Measurements from ENCODE around the gene PAQR7. TPM values are rescaled to one million over a fixed set of nuclear protein-coding genes. Genes with fewer than 3 reads are reported as not detected.

Gene PAQR7
- 7.3 TPM for total RNA-seq

DNA sequence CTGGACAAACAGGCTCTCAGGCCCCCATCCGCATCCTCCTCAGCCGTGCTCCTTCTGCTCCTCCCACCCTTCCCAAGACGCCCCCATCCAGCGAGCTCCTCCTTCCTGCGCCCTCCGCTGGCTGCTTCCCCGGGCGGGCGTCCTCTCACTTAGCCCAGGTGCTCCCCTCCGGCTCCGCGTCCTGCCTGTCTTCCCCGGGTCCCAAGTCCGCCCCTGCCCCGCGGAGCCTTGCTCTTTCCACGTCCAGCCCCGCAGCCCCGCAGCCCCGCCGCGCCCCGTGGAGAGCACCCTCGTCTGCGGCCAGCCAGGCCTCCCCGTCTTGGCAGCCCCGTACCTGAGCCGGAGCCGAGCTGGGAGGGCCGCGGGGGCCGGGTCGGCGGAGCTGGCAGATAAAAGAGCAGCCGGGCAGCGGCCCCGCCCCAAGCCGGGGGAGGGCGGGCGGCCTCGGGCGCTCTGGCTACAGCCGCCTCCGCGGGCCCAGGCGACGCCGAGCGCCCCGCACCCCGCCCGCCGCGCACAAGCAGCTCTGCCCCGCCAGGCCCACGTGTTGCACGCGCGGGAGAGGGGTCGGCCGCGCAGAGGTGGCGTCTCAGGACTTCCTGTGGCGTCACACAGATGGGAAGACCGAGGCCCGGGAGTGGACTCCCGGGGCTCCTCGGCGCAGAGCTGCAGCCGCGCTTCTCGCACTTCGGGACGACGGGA, at the start of gene PAQR7:
Gene PAQR7 (minus strand): TSS at position 555 of the 702 bp plus-strand sequence. CDS start 11,869 bp downstream, outside the sequence.
- H3K9me3 ChIP-seq (ENCODE audit: control insufficient read depth in 3 of 3, low read length in 3 of 3): no peaks in the 10 kb centered on the region
- peaks cover 13 to 24% (median 22%) of the 10 kb centered on the region in 3 donors for H3K4me1 ChIP-seq (ENCODE audit: control insufficient read depth in 3 of 3, insufficient read depth in 3 of 3, low read length in 3 of 3)
- peak within 1 kb of the TSS; percentile 59 to 80 (median 65) for H3K9ac ChIP-seq (ENCODE audit: low read depth in 1 of 3, low read length in 3 of 3)
- no peaks in the 10 kb centered on the region for H3K36me3 ChIP-seq (ENCODE audit: control insufficient read depth in 3 of 3, insufficient read depth in 3 of 3, low read length in 3 of 3)
- peak within 1 kb of the TSS; percentile 67 to 75 (median 72) for H3K4me3 ChIP-seq (ENCODE audit: low read length in 3 of 3)
- H3K27me3 ChIP-seq (ENCODE audit: control insufficient read depth in 3 of 3, insufficient read depth in 3 of 3, low read length in 3 of 3): no peaks in the 10 kb centered on the region
- peak within 1 kb of the TSS; percentile 30 for H3K27ac ChIP-seq (ENCODE audit: low read depth, low read length)

- peaks cover 13 to 17% (median 16%) of the 10 kb centered on the region in 3 donors for H3K4me1 ChIP-seq (ENCODE audit: control insufficient read depth in 3 of 3, insufficient read depth in 3 of 3, low read length in 3 of 3)
- no peaks in the 10 kb centered on the region for H3K9me3 ChIP-seq (ENCODE audit: control insufficient read depth in 3 of 3, low read length in 3 of 3)
- no peaks in the 10 kb centered on the region for H3K36me3 ChIP-seq (ENCODE audit: control insufficient read depth in 3 of 3, insufficient read depth in 3 of 3, low read length in 3 of 3)
- no peak overlapping the region for H3K27ac ChIP-seq (ENCODE audit: low read depth, low read length)
- peaks cover 0 to 25% (median 17%) of the 10 kb centered on the region in 3 donors for H3K27me3 ChIP-seq (ENCODE audit: control insufficient read depth in 3 of 3, insufficient read depth in 3 of 3, low read length in 3 of 3)
- no peak overlapping the region for H3K9ac ChIP-seq (ENCODE audit: low read depth in 1 of 3, low read length in 3 of 3)
- no peak overlapping the region for H3K4me3 ChIP-seq (ENCODE audit: low read length in 3 of 3)
Observed at GRCh38 chr1:25924454-25924853, 48.9 kb upstream of the PAQR7 start.

GRCh38 chr1:25922971-25923552, 47.6 kb upstream of the PAQR7 start:
- Histone ChIP-seq H3K4me3 (ENCODE audit: low read length in 3 of 3) (peak overlapping the region; percentile 68 to 87 (median 76)), H3K4me1 (ENCODE audit: control insufficient read depth in 3 of 3, insufficient read depth in 3 of 3, low read length in 3 of 3) (peaks cover 13 to 17% (median 16%) of the 10 kb centered on the region in 3 donors), H3K9me3 (ENCODE audit: control insufficient read depth in 3 of 3, low read length in 3 of 3) (no peaks in the 10 kb centered on the region), H3K27ac (ENCODE audit: low read depth, low read length) (peak overlapping the region; percentile 27), H3K9ac (ENCODE audit: low read depth in 1 of 3, low read length in 3 of 3) (peak overlapping the region; percentile 36 to 69 (median 63)), H3K36me3 (ENCODE audit: control insufficient read depth in 3 of 3, insufficient read depth in 3 of 3, low read length in 3 of 3) (no peaks in the 10 kb centered on the region), H3K27me3 (ENCODE audit: control insufficient read depth in 3 of 3, insufficient read depth in 3 of 3, low read length in 3 of 3) (peaks cover 0 to 21% (median 17%) of the 10 kb centered on the region in 3 donors)

DNA sequence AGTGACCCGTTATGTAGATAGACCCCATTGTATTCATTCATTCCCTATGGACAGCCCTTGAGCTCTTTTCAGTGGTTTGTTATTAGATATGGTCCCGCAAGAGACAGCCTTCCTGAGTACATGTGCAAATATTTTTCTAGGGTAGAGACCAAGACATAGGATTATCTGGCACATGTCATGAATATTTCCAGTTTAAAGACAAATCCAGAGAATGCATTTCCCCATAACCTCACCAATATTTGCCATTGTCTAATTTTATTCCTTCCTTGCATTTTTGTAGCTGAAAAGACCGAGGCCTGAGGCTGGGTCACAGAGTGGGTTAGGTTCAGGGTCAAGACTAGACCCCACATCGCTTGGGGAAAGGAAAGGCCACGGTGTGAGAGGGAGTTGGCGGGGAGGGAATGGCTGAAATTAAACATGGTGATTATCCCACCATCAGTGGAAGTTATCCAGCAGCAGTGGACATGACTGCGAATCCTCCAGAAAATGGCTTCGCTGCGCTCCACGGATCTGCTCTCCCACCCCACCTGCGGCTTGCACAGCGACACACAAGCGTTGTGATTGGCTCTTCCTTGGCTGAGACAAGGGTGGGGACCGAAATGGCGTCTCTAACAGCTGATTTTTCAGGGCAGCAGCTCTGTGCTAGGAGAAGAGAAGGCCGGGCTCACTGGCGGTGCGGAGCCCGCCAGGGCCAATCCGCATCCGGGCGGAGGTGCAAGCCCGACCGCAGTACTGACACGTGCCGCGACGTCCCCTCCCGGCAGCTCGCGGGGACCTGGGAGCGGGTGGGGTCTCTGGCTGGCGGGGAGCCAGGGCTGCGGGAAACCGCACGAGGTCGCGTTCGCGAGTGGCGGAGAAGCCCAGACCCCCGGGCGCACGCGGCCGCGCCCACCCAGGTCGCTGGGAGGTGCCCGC, 46.8 kb upstream of the PAQR7 start:
- peak overlapping the region; percentile 68 to 87 (median 76) for H3K4me3 ChIP-seq (ENCODE audit: low read length in 3 of 3)
- peaks cover 13 to 17% (median 16%) of the 10 kb centered on the region in 3 donors for H3K4me1 ChIP-seq (ENCODE audit: control insufficient read depth in 3 of 3, insufficient read depth in 3 of 3, low read length in 3 of 3)
- H3K36me3 ChIP-seq (ENCODE audit: control insufficient read depth in 3 of 3, insufficient read depth in 3 of 3, low read length in 3 of 3): no peaks in the 10 kb centered on the region
- H3K9ac ChIP-seq (ENCODE audit: low read depth in 1 of 3, low read length in 3 of 3): peak overlapping the region; percentile 36 to 69 (median 63)
- H3K9me3 ChIP-seq (ENCODE audit: control insufficient read depth in 3 of 3, low read length in 3 of 3): no peaks in the 10 kb centered on the region
- H3K27me3 ChIP-seq (ENCODE audit: control insufficient read depth in 3 of 3, insufficient read depth in 3 of 3, low read length in 3 of 3): peaks cover 0 to 21% (median 17%) of the 10 kb centered on the region in 3 donors
- peak overlapping the region; percentile 27 for H3K27ac ChIP-seq (ENCODE audit: low read depth, low read length)

GRCh38 chr1:25918615-25919014, 43.1 kb upstream of the PAQR7 start:
- no peaks in the 10 kb centered on the region for H3K9me3 ChIP-seq (ENCODE audit: control insufficient read depth in 3 of 3, low read length in 3 of 3)
- peaks cover 13 to 16% (median 14%) of the 10 kb centered on the region in 3 donors for H3K4me1 ChIP-seq (ENCODE audit: control insufficient read depth in 3 of 3, insufficient read depth in 3 of 3, low read length in 3 of 3)
- H3K27ac ChIP-seq (ENCODE audit: low read depth, low read length): no peak overlapping the region
- peaks cover 0 to 12% (median 11%) of the 10 kb centered on the region in 3 donors for H3K27me3 ChIP-seq (ENCODE audit: control insufficient read depth in 3 of 3, insufficient read depth in 3 of 3, low read length in 3 of 3)
- no peak overlapping the region for H3K9ac ChIP-seq (ENCODE audit: low read depth in 1 of 3, low read length in 3 of 3)
- H3K36me3 ChIP-seq (ENCODE audit: control insufficient read depth in 3 of 3, insufficient read depth in 3 of 3, low read length in 3 of 3): no peaks in the 10 kb centered on the region
- no peak overlapping the region for H3K4me3 ChIP-seq (ENCODE audit: low read length in 3 of 3)

GRCh38 chr1:25917996-25918395, 42.5 kb upstream of the PAQR7 start:
- Histone ChIP-seq H3K9me3 (ENCODE audit: control insufficient read depth in 3 of 3, low read length in 3 of 3) (no peaks in the 10 kb centered on the region), H3K27me3 (ENCODE audit: control insufficient read depth in 3 of 3, insufficient read depth in 3 of 3, low read length in 3 of 3) (peaks cover 0 to 11% (median 8%) of the 10 kb centered on the region in 3 donors), H3K9ac (ENCODE audit: low read depth in 1 of 3, low read length in 3 of 3) (no peak overlapping the region), H3K36me3 (ENCODE audit: control insufficient read depth in 3 of 3, insufficient read depth in 3 of 3, low read length in 3 of 3) (no peaks in the 10 kb centered on the region), H3K27ac (ENCODE audit: low read depth, low read length) (no peak overlapping the region), H3K4me3 (ENCODE audit: low read length in 3 of 3) (no peak overlapping the region), H3K4me1 (ENCODE audit: control insufficient read depth in 3 of 3, insufficient read depth in 3 of 3, low read length in 3 of 3) (peaks cover 8 to 11% (median 9%) of the 10 kb centered on the region in 3 donors)

DNA sequence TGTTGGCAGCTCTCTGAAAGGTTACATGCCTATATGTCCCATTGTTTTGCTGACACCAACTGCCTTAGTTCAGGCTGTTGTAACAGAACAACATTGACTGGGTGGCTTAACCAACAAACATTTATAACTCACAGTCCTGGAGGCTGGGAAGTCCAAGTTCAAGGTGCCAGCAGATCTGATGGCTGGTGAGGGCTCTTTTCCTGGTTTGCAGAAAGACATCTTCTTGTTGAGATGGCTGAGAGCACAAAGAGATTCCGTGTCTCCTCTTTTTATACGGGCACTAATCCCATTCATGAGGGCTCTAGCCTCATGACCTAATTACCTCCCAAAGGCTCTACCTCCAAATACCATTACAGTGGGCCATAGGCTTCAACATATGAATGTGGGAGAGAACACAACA, 41.0 kb upstream of the PAQR7 start:
- Histone ChIP-seq H3K9ac (ENCODE audit: low read depth in 1 of 3, low read length in 3 of 3) (no peak overlapping the region), H3K4me3 (ENCODE audit: low read length in 3 of 3) (no peak overlapping the region), H3K4me1 (ENCODE audit: control insufficient read depth in 3 of 3, insufficient read depth in 3 of 3, low read length in 3 of 3) (no peaks in the 10 kb centered on the region), H3K36me3 (ENCODE audit: control insufficient read depth in 3 of 3, insufficient read depth in 3 of 3, low read length in 3 of 3) (no peaks in the 10 kb centered on the region), H3K9me3 (ENCODE audit: control insufficient read depth in 3 of 3, low read length in 3 of 3) (no peaks in the 10 kb centered on the region), H3K27ac (ENCODE audit: low read depth, low read length) (no peak overlapping the region), H3K27me3 (ENCODE audit: control insufficient read depth in 3 of 3, insufficient read depth in 3 of 3, low read length in 3 of 3) (no peaks in the 10 kb centered on the region)

GRCh38 chr1:25914074-25914995, 38.8 kb upstream of the PAQR7 start:
- Histone ChIP-seq H3K27ac (ENCODE audit: low read depth, low read length) (no peak overlapping the region), H3K9me3 (ENCODE audit: control insufficient read depth in 3 of 3, low read length in 3 of 3) (no peaks in the 10 kb centered on the region), H3K9ac (ENCODE audit: low read depth in 1 of 3, low read length in 3 of 3) (no peak overlapping the region), H3K4me1 (ENCODE audit: control insufficient read depth in 3 of 3, insufficient read depth in 3 of 3, low read length in 3 of 3) (no peaks in the 10 kb centered on the region), H3K27me3 (ENCODE audit: control insufficient read depth in 3 of 3, insufficient read depth in 3 of 3, low read length in 3 of 3) (no peaks in the 10 kb centered on the region), H3K4me3 (ENCODE audit: low read length in 3 of 3) (no peak overlapping the region), H3K36me3 (ENCODE audit: control insufficient read depth in 3 of 3, insufficient read depth in 3 of 3, low read length in 3 of 3) (no peaks in the 10 kb centered on the region)

DNA sequence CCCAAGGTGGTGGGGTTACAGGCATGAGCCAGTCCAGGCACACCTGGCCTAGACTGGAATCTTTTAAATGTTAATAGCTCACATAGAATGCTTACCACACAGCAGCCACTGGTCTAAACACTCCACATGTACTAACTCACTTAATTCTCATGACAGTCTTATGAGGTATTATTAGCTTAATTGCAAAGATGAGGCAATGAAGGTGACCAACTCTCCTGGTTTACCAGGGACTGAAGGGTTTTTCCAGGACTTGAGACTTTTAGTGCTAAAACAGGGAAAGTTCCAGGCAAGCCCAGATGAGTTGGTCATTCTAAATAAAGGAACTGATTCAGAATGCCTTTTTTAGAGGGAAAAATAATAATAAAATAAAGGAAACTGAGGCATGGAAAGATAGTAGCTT, 37.7 kb upstream of the PAQR7 start:
- Histone ChIP-seq H3K4me3 (ENCODE audit: low read length in 3 of 3) (no peak overlapping the region), H3K36me3 (ENCODE audit: control insufficient read depth in 3 of 3, insufficient read depth in 3 of 3, low read length in 3 of 3) (no peaks in the 10 kb centered on the region), H3K9ac (ENCODE audit: low read depth in 1 of 3, low read length in 3 of 3) (no peak overlapping the region), H3K4me1 (ENCODE audit: control insufficient read depth in 3 of 3, insufficient read depth in 3 of 3, low read length in 3 of 3) (no peaks in the 10 kb centered on the region), H3K27me3 (ENCODE audit: control insufficient read depth in 3 of 3, insufficient read depth in 3 of 3, low read length in 3 of 3) (no peaks in the 10 kb centered on the region), H3K9me3 (ENCODE audit: control insufficient read depth in 3 of 3, low read length in 3 of 3) (no peaks in the 10 kb centered on the region), H3K27ac (ENCODE audit: low read depth, low read length) (no peak overlapping the region)
